Muscle of leg (tissue), 11 donors: ENCODE measurements around the gene DMRTC2. TPM values are rescaled to one million over a fixed set of nuclear protein-coding genes. Genes with fewer than 3 reads are reported as not detected.

ENCODE experiments used
- DNase-seq: peaks from one replicate; pipeline ENCODE4 v3.0.0; 2013
- H3K27ac ChIP-seq: one replicate; pipeline ENCODE4 v1.5.1; 2013; ENCODE audit warnings: mild to moderate bottlenecking, low read length, control low read depth
- H3K27me3 ChIP-seq: one replicate; pipeline ENCODE4 v1.6.1; 2013; ENCODE audit warnings: low read length; ENCODE audit not compliant: control insufficient read depth, insufficient read depth
- H3K36me3 ChIP-seq: one replicate; pipeline ENCODE4 v1.6.1; 2013; ENCODE audit warnings: low read length; ENCODE audit not compliant: control insufficient read depth, insufficient read depth
- H3K4me1 ChIP-seq: one replicate; pipeline ENCODE4 v1.6.1; 2013; ENCODE audit warnings: low read length; ENCODE audit not compliant: control insufficient read depth, insufficient read depth
- H3K4me3 ChIP-seq: one replicate; pipeline ENCODE4 v1.5.1; 2013; ENCODE audit warnings: low read length, control low read depth
- H3K9me3 ChIP-seq: replicated peaks from 2 replicates; pipeline ENCODE4 v1.6.1; 2013; ENCODE audit warnings: low read depth, low read length; ENCODE audit not compliant: control insufficient read depth
- WGBS: methylation state at CpG from one replicate; pipeline ENCODE4 v1.1.5; 2013; ENCODE audit warnings: missing lambda C conversion rate; ENCODE audit not compliant: insufficient coverage; 5-methylcytosine and 5-hydroxymethylcytosine counted together
- polyA plus RNA-seq, 8 donors: library from polyadenylated mRNA; unstranded; fragments of 120-200 nt; gene quantifications; one replicate each; pipeline versions ENCODE4 v1.2.1 to v1.2.3, GENCODE V29; 2013; ENCODE audit warnings: inconsistent platforms in 1 of 8, low replicate concordance in 1 of 8; ENCODE audit not compliant: insufficient read length in 8 of 8, insufficient read depth in 1 of 8
- total RNA-seq: library from RNA; stranded (reverse); fragments of 120-200 nt; gene quantifications from one replicate; pipeline ENCODE4 v1.2.4, GENCODE V29; 2013

Gene DMRTC2
- total and polyA plus RNA-seq, 9 donors = not detected

DNA sequence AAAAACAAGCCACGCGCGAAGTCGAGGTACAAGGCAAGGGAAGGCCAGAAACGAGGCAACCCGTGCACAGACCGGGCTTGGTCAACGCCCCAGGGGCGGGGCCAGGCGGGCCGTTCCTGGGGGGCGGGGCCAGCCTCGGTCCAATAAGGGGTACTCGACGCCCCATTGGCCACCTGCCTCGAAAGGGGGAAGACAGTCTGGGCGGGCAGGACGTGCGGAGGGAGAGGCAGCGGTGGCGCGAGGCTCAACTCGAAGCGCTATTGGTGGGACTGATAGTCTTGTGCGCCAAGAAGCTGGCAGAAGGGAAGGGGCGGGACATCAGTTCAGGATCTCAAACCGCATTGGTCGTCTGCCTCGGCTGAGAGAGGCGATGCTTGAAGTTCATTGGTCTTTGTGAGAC is 241 bp upstream of the DMRTC2 start, which contains the start of gene LYPD4:
Gene LYPD4, minus strand, starts transcription at position 83 of the 400 bp plus-strand sequence. CDS start 5,398 bp downstream, outside the sequence.
- no peaks in the 10 kb centered on the region for H3K36me3 ChIP-seq
- no peak for DNase-seq
- WGBS = 76% methylated on average over 30 of the region's 30 CpGs
- no peaks in the 10 kb centered on the region for H3K4me1 ChIP-seq
- H3K27ac ChIP-seq = no peak within 1 kb of the TSS
- H3K4me3 ChIP-seq = no peak within 1 kb of the TSS
- no peaks in the 10 kb centered on the region for H3K9me3 ChIP-seq
- H3K27me3 ChIP-seq = no peaks in the 10 kb centered on the region

DNA sequence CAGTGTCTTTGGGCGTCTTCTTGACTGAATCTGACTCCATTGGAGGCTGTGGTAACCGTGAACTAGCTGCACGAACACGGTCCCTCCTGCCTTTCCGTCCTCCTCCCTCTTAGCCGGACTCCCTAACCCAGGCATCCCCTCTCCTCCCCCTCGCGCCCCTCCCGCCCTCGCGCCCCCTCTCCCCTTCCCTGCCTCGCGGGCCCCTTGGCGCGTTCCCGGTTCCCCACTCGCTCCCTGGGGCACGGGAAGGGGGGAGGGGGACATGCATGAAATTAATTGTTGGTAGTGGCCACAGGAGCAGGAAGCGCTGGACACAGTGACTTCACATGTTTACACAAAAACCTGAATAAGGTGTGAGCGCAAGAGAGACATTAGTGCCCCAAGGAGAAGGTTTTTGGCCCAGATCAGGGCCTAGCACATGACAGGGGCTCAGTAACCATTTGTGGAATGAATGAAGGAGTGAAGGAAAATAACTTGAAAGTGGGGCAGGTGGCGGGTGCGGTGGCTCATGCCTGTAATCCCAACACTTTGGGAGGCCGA is 279 bp downstream of the DMRTC2 start:
- no peak for DNase-seq
- H3K27ac ChIP-seq = no peak overlapping the region
- no peaks in the 10 kb centered on the region for H3K4me1 ChIP-seq
- 92% methylated on average over 7 of the region's 23 CpGs for WGBS
- no peaks in the 10 kb centered on the region for H3K27me3 ChIP-seq
- no peak overlapping the region for H3K4me3 ChIP-seq
- H3K9me3 ChIP-seq = no peaks in the 10 kb centered on the region
- no peaks in the 10 kb centered on the region for H3K36me3 ChIP-seq

GRCh38 chr19:41847351-41848105 is 2.7 kb downstream of the DMRTC2 start:
- Histone ChIP-seq H3K27ac (no peak overlapping the region), H3K36me3 (no peaks in the 10 kb centered on the region), H3K4me3 (no peak overlapping the region), H3K9me3 (no peaks in the 10 kb centered on the region), H3K27me3 (peaks cover 7% of the 10 kb centered on the region), H3K4me1 (no peaks in the 10 kb centered on the region)
- DNase-seq = no peak
- WGBS = 86% methylated on average over 8 of the region's 19 CpGs

GRCh38 chr19:41848666-41849065 is 3.8 kb downstream of the DMRTC2 start:
- Histone ChIP-seq H3K4me1 (no peaks in the 10 kb centered on the region), H3K27me3 (peaks cover 10% of the 10 kb centered on the region), H3K27ac (no peak overlapping the region), H3K36me3 (no peaks in the 10 kb centered on the region), H3K9me3 (no peaks in the 10 kb centered on the region), H3K4me3 (no peak overlapping the region)
- no peak for DNase-seq
- 85% methylated on average over 5 of the region's 6 CpGs for WGBS

DNA sequence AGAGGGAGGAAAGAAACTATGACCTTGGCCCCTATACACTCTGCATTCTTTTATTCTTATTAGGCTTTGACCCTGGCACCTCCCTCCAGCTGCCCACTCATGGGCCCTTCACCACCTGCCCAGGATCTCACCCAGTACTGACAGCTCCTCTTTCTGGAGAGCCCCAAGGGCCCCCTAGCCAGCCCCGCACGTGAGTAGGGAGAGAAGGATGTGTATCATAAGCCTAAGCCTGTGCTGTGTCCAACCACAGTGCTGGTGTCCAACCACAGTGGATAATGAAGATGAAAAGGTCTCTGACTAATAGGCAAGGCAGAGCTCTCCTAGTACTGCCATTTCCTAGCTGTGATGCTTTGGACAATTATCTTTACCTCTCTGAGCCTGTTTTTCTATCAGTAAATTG is 4.2 kb downstream of the DMRTC2 start:
- H3K36me3 ChIP-seq = no peaks in the 10 kb centered on the region
- no CpG with 5 or more reads among the region's 2 CpGs for WGBS
- no peak for DNase-seq
- H3K4me3 ChIP-seq = no peak overlapping the region
- H3K27ac ChIP-seq = no peak overlapping the region
- H3K27me3 ChIP-seq = peaks cover 13% of the 10 kb centered on the region
- no peaks in the 10 kb centered on the region for H3K4me1 ChIP-seq
- no peaks in the 10 kb centered on the region for H3K9me3 ChIP-seq

DNA sequence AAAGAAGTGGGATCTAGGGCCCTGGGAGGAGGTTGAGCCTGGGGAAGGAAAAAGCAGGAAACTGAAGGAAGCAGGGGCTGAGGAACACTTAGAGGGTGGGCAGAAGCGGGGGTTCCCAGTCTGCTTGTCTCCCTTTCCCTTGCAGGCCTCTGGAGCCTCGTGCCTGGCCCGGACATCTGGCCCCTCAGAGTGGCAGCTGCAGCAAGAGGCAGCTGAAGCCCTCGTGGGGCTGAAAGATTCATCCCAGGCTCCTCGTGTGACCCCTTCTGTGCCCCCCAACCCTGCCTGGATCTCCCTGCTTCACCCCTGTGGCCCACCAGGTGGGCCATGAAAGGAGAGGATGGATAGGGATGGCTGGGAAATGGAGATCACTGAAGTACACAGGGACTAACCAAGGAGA is 5.5 kb downstream of the DMRTC2 start:
- no peaks in the 10 kb centered on the region for H3K36me3 ChIP-seq
- H3K9me3 ChIP-seq = no peaks in the 10 kb centered on the region
- WGBS = 62% methylated on average over 4 of the region's 5 CpGs
- H3K4me1 ChIP-seq = no peaks in the 10 kb centered on the region
- no peak overlapping the region for H3K4me3 ChIP-seq
- no peak for DNase-seq
- H3K27ac ChIP-seq = no peak overlapping the region
- peaks cover 17% of the 10 kb centered on the region for H3K27me3 ChIP-seq

DNA sequence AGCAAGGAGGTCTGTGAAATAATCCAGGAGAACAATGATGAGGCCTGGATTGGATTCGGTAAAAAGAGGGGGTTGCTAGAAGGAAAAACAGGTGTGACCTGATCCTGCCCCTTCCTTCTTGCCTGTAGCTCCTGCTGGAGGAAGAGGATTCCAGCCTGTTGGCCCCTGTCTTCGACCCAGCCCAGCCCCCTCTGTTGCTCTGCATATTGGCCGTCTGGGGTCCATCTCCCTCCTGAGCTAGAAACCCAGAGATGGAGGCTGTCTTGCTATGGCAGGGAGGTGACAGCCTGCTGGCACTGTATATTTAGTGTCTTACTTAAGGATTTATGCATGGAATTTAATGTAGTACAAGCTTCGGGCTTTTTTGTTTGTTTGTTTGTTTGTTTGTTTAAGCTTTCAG is 6.6 kb downstream of the DMRTC2 start:
- no peaks in the 10 kb centered on the region for H3K4me1 ChIP-seq
- DNase-seq = no peak
- peaks cover 17% of the 10 kb centered on the region for H3K27me3 ChIP-seq
- no peaks in the 10 kb centered on the region for H3K36me3 ChIP-seq
- no peaks in the 10 kb centered on the region for H3K9me3 ChIP-seq
- WGBS = 14% methylated on average over 1 of the region's 4 CpGs
- H3K27ac ChIP-seq = no peak overlapping the region
- H3K4me3 ChIP-seq = no peak overlapping the region

GRCh38 chr19:41853344-41853743 is 8.5 kb downstream of the DMRTC2 start:
- H3K36me3 ChIP-seq = no peaks in the 10 kb centered on the region
- H3K4me1 ChIP-seq = no peaks in the 10 kb centered on the region
- no peak overlapping the region for H3K27ac ChIP-seq
- WGBS = 0% methylated on average over 1 of the region's 2 CpGs
- no peak overlapping the region for H3K4me3 ChIP-seq
- H3K9me3 ChIP-seq = no peaks in the 10 kb centered on the region
- no peak for DNase-seq
- H3K27me3 ChIP-seq = peaks cover 17% of the 10 kb centered on the region

- Histone ChIP-seq H3K36me3 (no peaks in the 10 kb centered on the region), H3K4me3 (no peak overlapping the region), H3K9me3 (no peaks in the 10 kb centered on the region), H3K4me1 (no peaks in the 10 kb centered on the region), H3K27me3 (peaks cover 17% of the 10 kb centered on the region), H3K27ac (no peak overlapping the region)
- no CpG with 5 or more reads among the region's 2 CpGs for WGBS
- no peak for DNase-seq
Observed at GRCh38 chr19:41853768-41854167, 8.9 kb downstream of the DMRTC2 start.

- Histone ChIP-seq H3K27ac (peak overlapping the region; percentile 73), H3K9me3 (no peaks in the 10 kb centered on the region), H3K4me3 (peak overlapping the region; percentile 23), H3K36me3 (peaks cover 33% of the 10 kb centered on the region), H3K4me1 (peaks cover 25% of the 10 kb centered on the region), H3K27me3 (peaks cover 4% of the 10 kb centered on the region)
- 5% methylated on average over 5 of the region's 8 CpGs for WGBS
- DNase-seq = no peak
Observed at GRCh38 chr19:41859213-41859617, 14.4 kb downstream of the DMRTC2 start.
